Stimulated activated naive B cell treated with anti-CD40 and anti-IgM and Interleukin-4, amounts not matched to agents 10 μg/mL and 1 μg/mL and 100 μg/mL, for 72 hours (primary cell): ENCODE data around the gene PBX3.
"Not testable (repeated sequence)": the region's sequence is repeated elsewhere in the genome, so short reads cannot be mapped to it uniquely, and the experiment has no call there.

Experiments used
- ATAC-seq, 2 donors: fragments of 150-1000 bp; cut with Tn5 transposase; replicated peaks; 2 replicates each; pipeline ENCODE4 v1.10.0; 2021; ENCODE audit warnings: moderate library complexity in 1 of 2
- DNase-seq: peaks from one replicate; pipeline ENCODE4 v3.0.0; 2021
- H3K27ac Mint-ChIP-seq: one replicate; pipeline ENCODE4 v1.8.0; 2022; ENCODE audit warnings: mild to moderate bottlenecking, mixed read lengths
- H3K27me3 Mint-ChIP-seq, 2 donors: one replicate each; pipeline ENCODE4 v1.8.0; 2022; ENCODE audit warnings: mixed read lengths in 2 of 2
- H3K36me3 Mint-ChIP-seq, 2 donors: one replicate each; pipeline ENCODE4 v1.8.0; 2022; ENCODE audit warnings: mixed read lengths in 2 of 2, mild to moderate bottlenecking in 1 of 2
- H3K4me1 Mint-ChIP-seq, 2 donors: one replicate each; pipeline ENCODE4 v1.8.0; 2022; ENCODE audit warnings: mixed read lengths in 2 of 2, mild to moderate bottlenecking in 1 of 2
- H3K4me3 Mint-ChIP-seq, 2 donors: one replicate each; pipeline ENCODE4 v1.8.0; 2022; ENCODE audit warnings: mild to moderate bottlenecking in 2 of 2, mixed read lengths in 2 of 2, moderate library complexity in 1 of 2
- H3K9me3 Mint-ChIP-seq, 2 donors: one replicate each; pipeline ENCODE4 v1.8.0; 2022; ENCODE audit warnings: mixed read lengths in 2 of 2, mild to moderate bottlenecking in 1 of 2

Gene PBX3

DNA sequence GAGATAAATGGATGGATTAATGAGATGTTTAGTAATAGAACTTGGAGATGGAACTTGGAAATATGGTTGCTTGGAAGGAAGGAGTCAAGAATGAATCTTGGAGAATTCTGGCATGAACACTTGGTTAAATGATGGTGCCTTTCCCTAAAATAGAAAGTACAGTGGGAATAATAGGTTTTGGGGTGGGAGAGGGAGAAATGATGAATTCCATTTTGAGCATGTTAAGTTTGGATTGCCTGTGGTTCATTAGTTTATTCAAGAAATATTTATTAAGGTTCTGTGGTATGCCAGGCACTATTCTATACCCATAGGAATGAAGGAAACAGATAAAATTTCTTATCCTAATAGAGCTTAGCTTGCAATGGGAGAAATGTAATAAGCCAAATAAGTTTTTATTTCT is 58.4 kb downstream of the PBX3 start:
- no peaks in the 10 kb centered on the region for H3K9me3 Mint-ChIP-seq
- H3K36me3 Mint-ChIP-seq = peaks cover 9 to 20% of the 10 kb centered on the region in 2 donors
- H3K4me1 Mint-ChIP-seq = no peaks in the 10 kb centered on the region
- ATAC-seq (no peak), DNase-seq (no peak)
- no peak overlapping the region for H3K4me3 Mint-ChIP-seq
- no peak overlapping the region for H3K27ac Mint-ChIP-seq
- no peaks in the 10 kb centered on the region for H3K27me3 Mint-ChIP-seq

GRCh38 chr9:125807079-125807478 is 59.9 kb downstream of the PBX3 start:
- no peak for ATAC-seq

DNA sequence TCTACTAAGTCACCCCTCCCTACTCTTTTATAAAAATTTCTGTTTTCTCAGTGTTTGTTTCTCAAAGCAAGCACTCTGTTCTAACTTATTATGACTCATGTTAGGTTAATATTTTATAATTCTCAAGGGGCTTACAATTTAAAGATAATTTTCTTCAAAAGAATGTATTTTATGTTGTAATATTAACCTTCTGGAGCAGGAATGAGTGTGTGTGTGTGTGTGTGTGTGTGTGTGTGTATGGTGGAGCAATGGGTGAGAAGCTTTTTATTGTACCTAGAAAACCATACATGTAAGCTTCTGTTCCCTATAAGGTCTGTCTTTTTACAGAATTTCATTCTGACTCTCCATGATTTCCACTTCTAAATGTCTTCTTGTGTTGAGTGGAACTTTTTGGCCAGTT is 63.0 kb downstream of the PBX3 start:
- H3K9me3 Mint-ChIP-seq = peaks cover 0 to 3% of the 10 kb centered on the region in 2 donors
- DNase-seq (no peak), ATAC-seq (no peak)
- H3K4me3 Mint-ChIP-seq = no peak overlapping the region
- no peaks in the 10 kb centered on the region for H3K27me3 Mint-ChIP-seq
- no peak overlapping the region for H3K27ac Mint-ChIP-seq
- H3K4me1 Mint-ChIP-seq = peaks cover 5 to 11% of the 10 kb centered on the region in 2 donors
- peaks cover 16 to 36% of the 10 kb centered on the region in 2 donors for H3K36me3 Mint-ChIP-seq

More at GRCh38 chr9:125807079-125807478, 59.9 kb downstream of the PBX3 start:
- Mint-ChIP-seq H3K27ac (no peak overlapping the region), H3K27me3 (no peaks in the 10 kb centered on the region), H3K36me3 (peaks cover 13 to 30% of the 10 kb centered on the region in 2 donors), H3K9me3 (peaks cover 0 to 3% of the 10 kb centered on the region in 2 donors), H3K4me1 (peaks cover 2 to 5% of the 10 kb centered on the region in 2 donors), H3K4me3 (no peak overlapping the region)
- DNase-seq = no peak

GRCh38 chr9:125811002-125811401 is 63.8 kb downstream of the PBX3 start:
- H3K36me3 Mint-ChIP-seq = peaks cover 16 to 36% of the 10 kb centered on the region in 2 donors
- no peaks in the 10 kb centered on the region for H3K27me3 Mint-ChIP-seq
- ATAC-seq (no peak), DNase-seq (no peak)
- H3K9me3 Mint-ChIP-seq = peaks cover 0 to 3% of the 10 kb centered on the region in 2 donors
- H3K27ac Mint-ChIP-seq = no peak overlapping the region
- H3K4me3 Mint-ChIP-seq = no peak overlapping the region
- H3K4me1 Mint-ChIP-seq = peaks cover 5 to 11% of the 10 kb centered on the region in 2 donors

DNA sequence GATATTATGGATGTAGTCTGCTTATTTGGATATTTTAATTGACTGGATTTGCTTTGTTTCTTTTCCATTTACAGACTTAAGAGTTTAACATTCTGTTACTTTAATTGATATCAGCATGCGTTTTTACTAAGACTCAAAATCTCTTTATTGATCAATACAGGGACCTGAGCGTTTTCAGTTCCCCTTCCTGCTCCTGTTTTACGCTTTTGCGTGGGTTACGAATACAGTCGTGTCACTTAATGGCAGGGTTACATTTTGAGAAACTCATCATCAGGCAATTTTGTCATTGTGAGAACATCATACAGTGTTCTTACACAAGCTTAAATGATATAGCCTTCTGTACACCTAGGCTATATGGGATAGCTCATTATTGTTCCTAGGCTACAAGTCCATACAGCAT is 65.2 kb downstream of the PBX3 start:
- Mint-ChIP-seq H3K27me3 (no peaks in the 10 kb centered on the region), H3K4me1 (peaks cover 5 to 11% of the 10 kb centered on the region in 2 donors), H3K9me3 (peaks cover 0 to 3% of the 10 kb centered on the region in 2 donors), H3K4me3 (no peak overlapping the region), H3K36me3 (peaks cover 16 to 36% of the 10 kb centered on the region in 2 donors), H3K27ac (no peak overlapping the region)
- DNase-seq (no peak), ATAC-seq (peak; percentile 46 to 69)

DNA sequence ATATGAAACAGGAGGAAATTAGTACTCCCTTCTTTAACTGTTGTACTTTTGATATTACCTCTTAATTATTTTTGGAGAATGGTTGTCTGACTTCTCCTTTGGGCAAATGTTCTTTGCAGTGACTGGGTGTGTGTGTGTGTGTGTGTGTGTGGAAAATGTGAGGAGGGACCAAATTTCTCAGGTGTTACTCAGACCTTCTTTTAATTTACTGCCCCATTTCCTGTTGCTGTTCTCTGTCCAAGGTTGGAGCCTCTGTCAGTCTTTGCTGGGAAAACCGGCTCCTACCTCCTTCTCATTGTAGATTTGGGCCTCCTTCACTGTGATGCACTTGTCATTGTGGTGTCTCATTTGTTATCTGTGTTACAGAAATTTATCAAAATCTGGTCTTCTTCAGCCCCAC is 68.4 kb downstream of the PBX3 start:
- Mint-ChIP-seq H3K27ac (no peak overlapping the region), H3K4me3 (no peak overlapping the region), H3K9me3 (peaks cover 0 to 3% of the 10 kb centered on the region in 2 donors), H3K27me3 (no peaks in the 10 kb centered on the region), H3K4me1 (peaks cover 8 to 20% of the 10 kb centered on the region in 2 donors), H3K36me3 (peaks cover 11 to 24% of the 10 kb centered on the region in 2 donors)
- DNase-seq = no peak
- no peak for ATAC-seq

GRCh38 chr9:125816321-125816720 is 69.1 kb downstream of the PBX3 start:
- Mint-ChIP-seq H3K36me3 (peaks cover 9 to 16% of the 10 kb centered on the region in 2 donors), H3K4me1 (peaks cover 8 to 20% of the 10 kb centered on the region in 2 donors), H3K4me3 (no peak overlapping the region), H3K27me3 (no peaks in the 10 kb centered on the region), H3K27ac (no peak overlapping the region), H3K9me3 (peaks cover 0 to 3% of the 10 kb centered on the region in 2 donors)
- DNase-seq (no peak), ATAC-seq (no peak)

GRCh38 chr9:125820100-125820804 is 73.1 kb downstream of the PBX3 start:
- Mint-ChIP-seq H3K27me3 (no peaks in the 10 kb centered on the region), H3K27ac (no peak overlapping the region), H3K4me1 (peaks cover 8 to 28% of the 10 kb centered on the region in 2 donors), H3K36me3 (peaks cover 0 to 1% of the 10 kb centered on the region in 2 donors), H3K4me3 (no peak overlapping the region), H3K9me3 (no peaks in the 10 kb centered on the region)
- no peak for ATAC-seq
- no peak for DNase-seq

DNA sequence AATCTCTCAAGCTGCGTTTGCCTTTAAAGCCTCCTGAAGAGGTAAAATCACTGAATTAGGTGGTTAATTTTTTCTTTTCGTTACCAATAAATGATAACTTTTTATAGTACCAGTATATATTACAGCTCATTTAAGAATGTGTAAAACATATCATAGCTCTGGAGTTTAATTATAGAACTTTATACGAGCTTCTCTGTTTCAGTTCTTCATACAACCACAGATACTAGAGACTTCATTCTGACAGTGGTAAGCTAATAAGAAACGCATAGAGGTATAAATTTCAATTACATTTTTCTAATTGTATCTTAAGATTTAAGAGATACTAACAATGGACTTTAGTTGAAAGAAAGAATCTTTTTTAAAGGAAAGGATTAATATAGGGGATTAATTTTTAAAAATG is 73.9 kb downstream of the PBX3 start:
- H3K36me3 Mint-ChIP-seq = peaks cover 0 to 1% of the 10 kb centered on the region in 2 donors
- no peak overlapping the region for H3K27ac Mint-ChIP-seq
- peak overlapping the region in 1 of 2 donors; percentile 29 for H3K4me3 Mint-ChIP-seq
- DNase-seq (no peak), ATAC-seq (peak; percentile 64 to 66)
- no peaks in the 10 kb centered on the region for H3K9me3 Mint-ChIP-seq
- no peaks in the 10 kb centered on the region for H3K27me3 Mint-ChIP-seq
- peaks cover 13 to 32% of the 10 kb centered on the region in 2 donors for H3K4me1 Mint-ChIP-seq

DNA sequence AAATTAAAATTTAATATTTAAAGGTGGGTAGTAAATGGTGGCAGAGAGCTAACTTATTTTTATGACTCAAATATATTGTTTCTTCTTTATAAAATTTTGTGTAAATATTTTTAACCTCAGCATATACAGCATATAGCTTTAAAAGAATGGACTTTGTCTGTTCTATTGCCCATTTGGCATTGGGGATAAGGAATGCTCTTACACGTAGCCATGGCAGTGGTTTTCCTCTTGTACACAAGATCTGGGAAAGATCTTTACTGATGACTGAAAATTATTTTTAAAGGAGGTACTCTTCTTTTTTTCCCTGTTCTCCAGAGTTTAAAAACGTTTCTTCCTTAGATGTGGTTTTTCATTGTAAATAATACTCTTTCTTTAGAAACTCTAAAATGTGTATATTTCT is 75.0 kb downstream of the PBX3 start:
- ATAC-seq (no peak), DNase-seq (no peak)
- no peaks in the 10 kb centered on the region for H3K9me3 Mint-ChIP-seq
- no peak overlapping the region for H3K27ac Mint-ChIP-seq
- no peaks in the 10 kb centered on the region for H3K27me3 Mint-ChIP-seq
- no peak overlapping the region for H3K4me3 Mint-ChIP-seq
- H3K4me1 Mint-ChIP-seq = peaks cover 13 to 32% of the 10 kb centered on the region in 2 donors
- peaks cover 0 to 1% of the 10 kb centered on the region in 2 donors for H3K36me3 Mint-ChIP-seq

DNA sequence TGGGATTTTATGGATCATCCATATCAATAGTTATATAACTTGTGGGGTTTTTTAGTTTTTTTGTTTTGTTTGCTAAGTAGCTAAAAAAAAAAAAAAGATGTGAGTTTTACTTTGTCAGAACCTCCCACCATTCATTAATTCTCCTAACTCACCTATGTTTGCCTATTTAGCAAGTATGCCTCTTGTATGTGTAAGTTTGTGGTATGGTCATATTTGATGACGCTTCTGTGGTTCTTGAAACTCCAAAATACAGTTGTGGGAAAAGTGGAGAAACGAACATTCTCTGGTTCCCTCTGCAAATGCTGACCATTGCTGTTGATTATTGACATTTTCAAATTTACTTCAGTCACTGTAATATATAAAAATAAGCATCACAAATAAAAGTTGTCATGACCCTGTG is 75.7 kb downstream of the PBX3 start:
- Mint-ChIP-seq H3K4me1 (peaks cover 13 to 32% of the 10 kb centered on the region in 2 donors), H3K27ac (no peak overlapping the region), H3K4me3 (no peak overlapping the region), H3K27me3 (no peaks in the 10 kb centered on the region), H3K9me3 (no peaks in the 10 kb centered on the region), H3K36me3 (peaks cover 0 to 1% of the 10 kb centered on the region in 2 donors)
- ATAC-seq = no peak
- DNase-seq = no peak

DNA sequence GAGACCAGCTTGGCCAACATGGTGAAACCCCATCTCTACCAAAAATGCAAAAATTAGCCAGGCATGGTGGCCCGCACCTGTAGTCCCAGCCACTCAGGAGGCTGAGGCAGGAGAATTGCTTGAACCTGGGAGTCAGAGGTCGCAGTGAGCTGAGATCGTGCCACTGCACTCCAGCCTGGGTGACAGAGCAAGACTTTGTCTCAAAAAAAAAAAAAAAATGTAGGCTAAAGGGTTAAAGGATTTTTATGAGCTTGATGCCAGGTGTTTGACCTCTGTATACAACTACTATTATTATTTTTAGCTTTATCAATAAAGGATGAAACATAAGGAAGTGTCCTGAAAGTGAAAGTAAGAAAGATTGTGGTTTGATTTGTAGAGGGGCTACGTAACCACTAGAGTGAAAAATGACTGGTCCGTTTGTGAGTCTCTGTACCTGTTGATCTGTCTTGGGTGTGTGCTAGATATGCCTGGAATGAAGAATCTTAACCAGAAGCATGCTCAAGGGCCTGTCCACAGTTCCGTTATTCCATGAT is 76.8 kb downstream of the PBX3 start:
- H3K36me3 Mint-ChIP-seq, H3K27me3 Mint-ChIP-seq, H3K9me3 Mint-ChIP-seq, DNase-seq: not testable (repeated sequence)
- Mint-ChIP-seq H3K27ac (peak overlapping the region; percentile 89), H3K4me1 (peaks cover 13 to 32% of the 10 kb centered on the region in 2 donors), H3K4me3 (peak overlapping the region; percentile 55 to 69)
- ATAC-seq = peak; percentile 94 to 97

- no peak overlapping the region for H3K27ac Mint-ChIP-seq
- H3K4me1 Mint-ChIP-seq = peaks cover 11 to 25% of the 10 kb centered on the region in 2 donors
- peaks cover 0 to 1% of the 10 kb centered on the region in 2 donors for H3K36me3 Mint-ChIP-seq
- no peaks in the 10 kb centered on the region for H3K9me3 Mint-ChIP-seq
- H3K4me3 Mint-ChIP-seq = no peak overlapping the region
- no peak for ATAC-seq
- H3K27me3 Mint-ChIP-seq = no peaks in the 10 kb centered on the region
- no peak for DNase-seq
Observed at GRCh38 chr9:125825762-125826161, 78.6 kb downstream of the PBX3 start.

DNA sequence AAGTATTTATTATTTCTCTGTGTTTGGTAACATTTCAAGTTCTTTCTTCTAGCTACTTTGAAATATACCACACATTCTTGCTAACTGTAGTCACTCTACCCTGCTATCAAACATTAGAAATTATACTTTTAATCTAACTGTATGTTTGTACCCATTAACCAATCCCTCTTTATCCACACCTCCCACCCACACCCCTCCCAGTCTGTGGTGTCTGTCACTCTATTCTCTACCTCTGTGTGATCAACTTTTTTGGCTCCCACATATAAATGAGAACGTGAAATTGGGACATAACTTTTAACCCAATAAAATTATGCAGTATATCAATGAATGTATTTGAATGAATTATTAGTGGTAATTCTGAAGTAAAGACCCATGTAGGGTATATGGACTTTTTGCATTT is 79.7 kb downstream of the PBX3 start:
- no peak for ATAC-seq
- Mint-ChIP-seq H3K4me3 (no peak overlapping the region), H3K36me3 (peaks cover 0 to 1% of the 10 kb centered on the region in 2 donors), H3K27ac (no peak overlapping the region), H3K4me1 (peaks cover 14 to 25% of the 10 kb centered on the region in 2 donors), H3K9me3 (no peaks in the 10 kb centered on the region), H3K27me3 (no peaks in the 10 kb centered on the region)
- DNase-seq = no peak

GRCh38 chr9:125829743-125830142 is 82.6 kb downstream of the PBX3 start:
- H3K27ac Mint-ChIP-seq = peak overlapping the region; percentile 76
- H3K4me3 Mint-ChIP-seq = peak overlapping the region; percentile 72 to 79
- peak; percentile 97 for ATAC-seq
- peak; percentile 47 for DNase-seq
- no peaks in the 10 kb centered on the region for H3K27me3 Mint-ChIP-seq
- no peaks in the 10 kb centered on the region for H3K9me3 Mint-ChIP-seq
- H3K4me1 Mint-ChIP-seq = peaks cover 14 to 17% of the 10 kb centered on the region in 2 donors
- peaks cover 5 to 9% of the 10 kb centered on the region in 2 donors for H3K36me3 Mint-ChIP-seq
